HCT116 (cell line): ENCODE measurements around the gene AOPEP.

Experiments used
- CBX3 ChIP-seq: IDR thresholded peaks from 2 replicates; pipeline ENCODE4 v1.6.1; 2012; ENCODE audit warnings: low read depth
- CEBPB ChIP-seq: IDR thresholded peaks from 2 replicates; pipeline ENCODE4 v1.6.1; 2012; ENCODE audit warnings: low read depth
- EZH2 ChIP-seq: fragments of 200-600 bp; sonication (generic); IDR thresholded peaks from 2 replicates; pipeline ENCODE4 v1.6.1; 2017; ENCODE audit warnings: antibody characterized with exemption, mixed run types
- EZH2phosphoT487 ChIP-seq: fragments of 200-600 bp; IDR thresholded peaks from 2 replicates; pipeline ENCODE4 v1.6.1; 2018; ENCODE audit warnings: antibody characterized with exemption, borderline replicate concordance
- FOSL1 ChIP-seq: IDR thresholded peaks from 2 replicates; pipeline ENCODE4 v1.6.1; 2012; ENCODE audit warnings: low read depth
- POLR2A ChIP-seq: IDR thresholded peaks from 2 replicates; pipeline ENCODE4 v1.7.0; 2011; ENCODE audit warnings: borderline replicate concordance; ENCODE audit not compliant: insufficient read depth, insufficient read length; ENCODE audit errors: extremely low read depth
- SP1 ChIP-seq: IDR thresholded peaks from 2 replicates; pipeline ENCODE4 v1.6.1; 2012; ENCODE audit warnings: low read depth
- YY1 ChIP-seq: IDR thresholded peaks from 2 replicates; pipeline ENCODE4 v1.6.1; 2011; ENCODE audit warnings: low read length, low read depth, moderate library complexity, mild to moderate bottlenecking; ENCODE audit not compliant: insufficient replicate concordance; ENCODE audit errors: extremely low read depth
- ZNF274 ChIP-seq: fragments of 200-500 bp; sonication (Bioruptor generic); IDR thresholded peaks from 2 replicates; pipeline ENCODE4 v1.6.1; 2014; ENCODE audit warnings: mild to moderate bottlenecking, low read depth, low read length, inconsistent platforms
- TF ChIP-seq, protein P1 (sequence below): IDR thresholded peaks from 2 replicates; pipeline ENCODE4 v1.6.1; 2012; ENCODE audit warnings: low read depth
- TF ChIP-seq, protein P2 (sequence below), 3 experiments: fragments of 200-600 bp in 1 of 3; sonication (generic) in 1 of 3; IDR thresholded peaks in 2 of 3; conservative IDR thresholded peaks in 1 of 3; 2 replicates each; pipeline ENCODE4 v1.5.1; 2012 to 2017; ENCODE audit warnings: low read depth in 2 of 3, low read length in 2 of 3, antibody characterized with exemption in 1 of 3, borderline replicate concordance in 1 of 3, control low read depth in 1 of 3, mild to moderate bottlenecking in 1 of 3, mixed read lengths in 1 of 3, mixed run types in 1 of 3, moderate library complexity in 1 of 3; ENCODE audit not compliant: insufficient read depth in 1 of 3
- TF ChIP-seq, protein P3 (sequence below): IDR thresholded peaks from 2 replicates; pipeline ENCODE4 v1.6.1; 2011; ENCODE audit warnings: mild to moderate bottlenecking, low read length, moderate library complexity; ENCODE audit not compliant: insufficient replicate concordance; ENCODE audit errors: extremely low read depth
- TF ChIP-seq, protein P4 (sequence below): IDR thresholded peaks from 2 replicates; pipeline ENCODE4 v1.6.1; 2012

DNA sequence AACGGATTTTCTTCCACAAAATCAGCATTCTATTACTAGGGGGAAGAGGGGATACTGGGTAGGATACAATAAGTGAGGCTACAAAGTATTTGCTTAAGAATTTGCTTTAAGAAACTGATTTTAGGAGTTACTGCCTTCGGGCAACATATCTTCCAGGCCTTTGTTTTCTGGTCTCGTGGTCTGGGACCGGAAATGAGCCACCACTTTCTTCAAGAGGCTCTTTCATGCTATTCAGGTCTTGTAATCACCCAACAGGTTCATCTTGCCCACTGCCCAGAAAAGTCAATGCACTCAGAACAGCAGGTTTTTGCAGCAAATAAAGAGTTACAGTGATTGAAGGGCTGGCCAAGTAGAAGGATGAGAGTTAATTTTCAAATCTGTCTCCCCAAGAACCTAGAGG, 6.6 kb upstream of the AOPEP start:
- TF ChIP-seq, protein P1, sequence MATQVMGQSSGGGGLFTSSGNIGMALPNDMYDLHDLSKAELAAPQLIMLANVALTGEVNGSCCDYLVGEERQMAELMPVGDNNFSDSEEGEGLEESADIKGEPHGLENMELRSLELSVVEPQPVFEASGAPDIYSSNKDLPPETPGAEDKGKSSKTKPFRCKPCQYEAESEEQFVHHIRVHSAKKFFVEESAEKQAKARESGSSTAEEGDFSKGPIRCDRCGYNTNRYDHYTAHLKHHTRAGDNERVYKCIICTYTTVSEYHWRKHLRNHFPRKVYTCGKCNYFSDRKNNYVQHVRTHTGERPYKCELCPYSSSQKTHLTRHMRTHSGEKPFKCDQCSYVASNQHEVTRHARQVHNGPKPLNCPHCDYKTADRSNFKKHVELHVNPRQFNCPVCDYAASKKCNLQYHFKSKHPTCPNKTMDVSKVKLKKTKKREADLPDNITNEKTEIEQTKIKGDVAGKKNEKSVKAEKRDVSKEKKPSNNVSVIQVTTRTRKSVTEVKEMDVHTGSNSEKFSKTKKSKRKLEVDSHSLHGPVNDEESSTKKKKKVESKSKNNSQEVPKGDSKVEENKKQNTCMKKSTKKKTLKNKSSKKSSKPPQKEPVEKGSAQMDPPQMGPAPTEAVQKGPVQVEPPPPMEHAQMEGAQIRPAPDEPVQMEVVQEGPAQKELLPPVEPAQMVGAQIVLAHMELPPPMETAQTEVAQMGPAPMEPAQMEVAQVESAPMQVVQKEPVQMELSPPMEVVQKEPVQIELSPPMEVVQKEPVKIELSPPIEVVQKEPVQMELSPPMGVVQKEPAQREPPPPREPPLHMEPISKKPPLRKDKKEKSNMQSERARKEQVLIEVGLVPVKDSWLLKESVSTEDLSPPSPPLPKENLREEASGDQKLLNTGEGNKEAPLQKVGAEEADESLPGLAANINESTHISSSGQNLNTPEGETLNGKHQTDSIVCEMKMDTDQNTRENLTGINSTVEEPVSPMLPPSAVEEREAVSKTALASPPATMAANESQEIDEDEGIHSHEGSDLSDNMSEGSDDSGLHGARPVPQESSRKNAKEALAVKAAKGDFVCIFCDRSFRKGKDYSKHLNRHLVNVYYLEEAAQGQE: no peak
- TF ChIP-seq, protein P2, sequence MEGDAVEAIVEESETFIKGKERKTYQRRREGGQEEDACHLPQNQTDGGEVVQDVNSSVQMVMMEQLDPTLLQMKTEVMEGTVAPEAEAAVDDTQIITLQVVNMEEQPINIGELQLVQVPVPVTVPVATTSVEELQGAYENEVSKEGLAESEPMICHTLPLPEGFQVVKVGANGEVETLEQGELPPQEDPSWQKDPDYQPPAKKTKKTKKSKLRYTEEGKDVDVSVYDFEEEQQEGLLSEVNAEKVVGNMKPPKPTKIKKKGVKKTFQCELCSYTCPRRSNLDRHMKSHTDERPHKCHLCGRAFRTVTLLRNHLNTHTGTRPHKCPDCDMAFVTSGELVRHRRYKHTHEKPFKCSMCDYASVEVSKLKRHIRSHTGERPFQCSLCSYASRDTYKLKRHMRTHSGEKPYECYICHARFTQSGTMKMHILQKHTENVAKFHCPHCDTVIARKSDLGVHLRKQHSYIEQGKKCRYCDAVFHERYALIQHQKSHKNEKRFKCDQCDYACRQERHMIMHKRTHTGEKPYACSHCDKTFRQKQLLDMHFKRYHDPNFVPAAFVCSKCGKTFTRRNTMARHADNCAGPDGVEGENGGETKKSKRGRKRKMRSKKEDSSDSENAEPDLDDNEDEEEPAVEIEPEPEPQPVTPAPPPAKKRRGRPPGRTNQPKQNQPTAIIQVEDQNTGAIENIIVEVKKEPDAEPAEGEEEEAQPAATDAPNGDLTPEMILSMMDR (IDR thresholded peaks at IDR 0.05 in 2 of 3, conservative IDR thresholded peaks at IDR 0.05 in 1 of 3; ENCODE audit: borderline replicate concordance in 1 of 3, insufficient read depth in 1 of 3, low read depth in 2 of 3, low read length in 2 of 3): no peak
- TF ChIP-seq, protein P3, sequence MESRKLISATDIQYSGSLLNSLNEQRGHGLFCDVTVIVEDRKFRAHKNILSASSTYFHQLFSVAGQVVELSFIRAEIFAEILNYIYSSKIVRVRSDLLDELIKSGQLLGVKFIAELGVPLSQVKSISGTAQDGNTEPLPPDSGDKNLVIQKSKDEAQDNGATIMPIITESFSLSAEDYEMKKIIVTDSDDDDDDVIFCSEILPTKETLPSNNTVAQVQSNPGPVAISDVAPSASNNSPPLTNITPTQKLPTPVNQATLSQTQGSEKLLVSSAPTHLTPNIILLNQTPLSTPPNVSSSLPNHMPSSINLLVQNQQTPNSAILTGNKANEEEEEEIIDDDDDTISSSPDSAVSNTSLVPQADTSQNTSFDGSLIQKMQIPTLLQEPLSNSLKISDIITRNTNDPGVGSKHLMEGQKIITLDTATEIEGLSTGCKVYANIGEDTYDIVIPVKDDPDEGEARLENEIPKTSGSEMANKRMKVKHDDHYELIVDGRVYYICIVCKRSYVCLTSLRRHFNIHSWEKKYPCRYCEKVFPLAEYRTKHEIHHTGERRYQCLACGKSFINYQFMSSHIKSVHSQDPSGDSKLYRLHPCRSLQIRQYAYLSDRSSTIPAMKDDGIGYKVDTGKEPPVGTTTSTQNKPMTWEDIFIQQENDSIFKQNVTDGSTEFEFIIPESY: no peak
- TF ChIP-seq FOSL1 (no peak), POLR2A (no peak), YY1 (no peak), ZNF274 (no peak), CBX3 (no peak), EZH2phosphoT487 (no peak), SP1 (no peak), CEBPB (no peak), EZH2 (no peak)
- TF ChIP-seq, protein P4, sequence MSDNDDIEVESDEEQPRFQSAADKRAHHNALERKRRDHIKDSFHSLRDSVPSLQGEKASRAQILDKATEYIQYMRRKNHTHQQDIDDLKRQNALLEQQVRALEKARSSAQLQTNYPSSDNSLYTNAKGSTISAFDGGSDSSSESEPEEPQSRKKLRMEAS: no peak
